Stimulated activated CD4-positive, alpha-beta T cell treated with anti-CD3 and anti-CD28 coated beads, Interleukin-2, amount 100 ng/mL, for 4 hours (primary cell): ENCODE measurements around the gene CLBA1.

Experiments
- DNase-seq: peaks from one replicate; pipeline ENCODE4 v3.0.0-alpha.2; 2020; ENCODE audit warnings: low read depth

Gene CLBA1

GRCh38 chr14:104968541-104969401, 16.8 kb upstream of the CLBA1 start:
- DNase-seq, result no peak

GRCh38 chr14:104969741-104970230, 15.8 kb upstream of the CLBA1 start:
- no peak for DNase-seq

- no peak for DNase-seq
Measured at GRCh38 chr14:104970231-104971068, 15.1 kb upstream of the CLBA1 start.

- DNase-seq, result no peak
Measured at GRCh38 chr14:104971447-104972240, 13.9 kb upstream of the CLBA1 start.

GRCh38 chr14:104972301-104973134, 13.1 kb upstream of the CLBA1 start:
- no peak for DNase-seq

GRCh38 chr14:104973135-104973384, 12.5 kb upstream of the CLBA1 start:
- no peak for DNase-seq

GRCh38 chr14:104973385-104974145, 12.0 kb upstream of the CLBA1 start:
- DNase-seq, result no peak

GRCh38 chr14:104974146-104974541, 11.4 kb upstream of the CLBA1 start:
- no peak for DNase-seq

- no peak for DNase-seq
Measured at GRCh38 chr14:104974665-104975390, 10.8 kb upstream of the CLBA1 start.

- DNase-seq, result no peak
Measured at GRCh38 chr14:104975481-104976197, 9.9 kb upstream of the CLBA1 start.

- peak; percentile 74 for DNase-seq
Measured at GRCh38 chr14:104976198-104977007, 9.2 kb upstream of the CLBA1 start.

- DNase-seq, result no peak
Measured at GRCh38 chr14:104977008-104977680, 8.4 kb upstream of the CLBA1 start.

GRCh38 chr14:104977681-104978653, 7.6 kb upstream of the CLBA1 start, which contains the start of gene AHNAK2:
AHNAK2 (minus strand) TSS chr14:104978374; CDS start chr14:104978237, 137 bp downstream.
- peak; percentile 19 for DNase-seq

- no peak for DNase-seq
Measured at GRCh38 chr14:104978746-104979691, 6.6 kb upstream of the CLBA1 start.
